NCI-H1930 (cell line): ENCODE measurements around the gene CHADL.
A peak's percentile ranks its signal among the peaks of the same experiment; 100 is the strongest.
"Not testable (repeated sequence)": the region's sequence is repeated elsewhere in the genome, so short reads cannot be mapped to it uniquely, and the experiment has no call there.

Source experiments
- DNase-seq, 2 experiments: peaks; one replicate each; lab custom pipeline; 2025; lab: John Stamatoyannopoulos, UW

CHADL gene

GRCh38 chr22:41240377-41241132, at the start of gene CHADL:
TSS of gene CHADL (minus strand) at chr22:41240931. CDS start at chr22:41240881, 50 bp downstream.
- no peak for DNase-seq

GRCh38 chr22:41289671-41290070, 48.9 kb upstream of the CHADL start:
- no peak for DNase-seq

DNA sequence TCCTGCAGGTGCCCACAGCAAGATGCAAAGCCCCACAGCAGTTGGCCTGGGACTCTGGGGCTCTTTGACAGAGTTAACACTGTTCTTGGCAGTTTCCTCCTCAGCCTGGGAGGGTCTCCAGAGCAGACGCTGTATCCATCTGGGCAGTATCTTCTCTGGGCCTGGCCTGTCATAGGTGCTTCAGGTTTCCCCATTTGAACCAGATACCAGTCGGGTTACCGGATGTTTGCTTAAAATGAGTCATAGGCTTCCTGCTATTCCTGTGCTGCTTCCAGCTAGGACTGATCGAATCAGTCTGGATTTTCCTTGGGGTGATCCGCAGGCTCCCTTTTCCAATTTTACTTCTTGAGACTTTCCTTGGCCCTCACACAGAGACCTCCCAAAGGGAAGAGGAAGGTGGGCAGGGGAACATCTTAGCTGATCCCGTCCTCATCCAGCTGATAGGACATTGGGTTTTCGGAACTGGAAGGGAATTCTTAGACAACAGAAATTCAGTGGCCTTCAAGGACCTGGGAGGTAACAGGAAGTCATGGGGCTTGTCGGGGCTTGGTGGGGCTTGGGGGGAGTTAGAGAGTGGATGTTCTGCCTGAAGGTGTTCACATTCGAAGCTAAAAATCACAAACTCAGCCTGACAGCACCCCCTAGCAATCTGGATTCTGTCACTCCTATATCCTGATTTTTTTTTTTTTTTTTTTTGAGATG, 47.7 kb upstream of the CHADL start:
- no peak for DNase-seq

DNA sequence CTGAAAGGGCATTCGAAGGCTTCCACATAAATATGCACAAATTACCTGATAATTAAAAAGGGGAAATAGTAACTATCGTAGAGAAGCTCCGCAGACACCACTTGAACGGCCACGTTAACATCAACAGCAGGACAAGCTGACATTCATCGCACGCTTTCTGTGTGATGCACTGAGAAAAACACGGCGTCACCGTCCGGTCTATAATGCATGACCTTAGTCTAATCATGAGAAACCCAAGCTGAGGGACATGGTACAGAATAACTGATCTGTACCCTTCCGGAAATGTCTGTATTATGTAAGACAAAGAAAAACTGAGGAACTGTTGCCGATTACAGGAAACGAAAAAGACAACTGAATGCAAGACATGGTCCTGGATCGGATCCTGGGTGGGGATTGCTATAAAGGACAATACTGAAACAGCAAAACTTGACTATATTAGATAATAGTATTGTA, 45.9 kb upstream of the CHADL start:
- DNase-seq: no peak

DNA sequence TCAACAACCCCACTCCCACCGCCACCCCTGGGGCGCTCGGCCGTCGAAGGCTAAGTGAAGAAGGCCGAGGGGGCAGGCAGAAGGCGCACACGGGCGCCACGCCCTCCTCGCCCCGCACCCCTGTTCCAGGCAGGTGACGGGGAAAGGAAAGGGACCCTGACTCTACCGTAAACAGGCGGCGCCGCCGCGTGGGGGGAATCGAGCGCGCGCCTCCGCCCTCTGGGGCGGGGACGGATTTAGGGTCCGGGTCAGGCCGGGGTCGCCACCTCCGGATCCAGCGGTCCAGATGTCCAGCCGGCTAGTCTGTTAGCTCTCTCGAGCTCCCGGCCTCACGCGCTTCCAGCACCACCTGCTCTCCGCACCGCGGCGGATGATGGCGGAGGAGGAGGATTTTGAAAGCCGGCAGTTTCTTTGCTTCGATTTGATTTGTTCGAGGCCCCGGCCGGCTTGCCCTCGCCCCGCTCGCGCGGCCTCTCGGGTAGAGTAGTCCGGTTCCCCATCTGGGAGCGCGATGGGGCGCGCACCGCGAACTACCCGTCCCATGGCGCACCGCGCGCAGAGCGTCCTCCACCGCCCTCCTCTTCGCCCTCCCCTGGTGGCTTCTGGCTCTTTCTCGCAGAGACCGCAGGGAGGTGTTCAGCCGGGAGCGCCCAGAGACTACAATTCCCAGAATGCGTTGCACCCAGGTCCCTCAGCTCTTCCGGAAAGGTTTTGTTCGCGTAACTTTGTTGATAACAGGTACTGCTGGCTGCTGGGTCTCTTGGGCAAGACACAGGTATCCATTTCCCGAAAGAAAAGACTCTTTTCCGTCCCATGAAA, 45.3 kb upstream of the CHADL start, which contains the start of gene RANGAP1:
RANGAP1 (minus strand) TSS at position 368 of the 819 bp plus-strand sequence. CDS start 5,143 bp downstream, outside the sequence.
- peak; percentile 97 to 98 for DNase-seq

DNA sequence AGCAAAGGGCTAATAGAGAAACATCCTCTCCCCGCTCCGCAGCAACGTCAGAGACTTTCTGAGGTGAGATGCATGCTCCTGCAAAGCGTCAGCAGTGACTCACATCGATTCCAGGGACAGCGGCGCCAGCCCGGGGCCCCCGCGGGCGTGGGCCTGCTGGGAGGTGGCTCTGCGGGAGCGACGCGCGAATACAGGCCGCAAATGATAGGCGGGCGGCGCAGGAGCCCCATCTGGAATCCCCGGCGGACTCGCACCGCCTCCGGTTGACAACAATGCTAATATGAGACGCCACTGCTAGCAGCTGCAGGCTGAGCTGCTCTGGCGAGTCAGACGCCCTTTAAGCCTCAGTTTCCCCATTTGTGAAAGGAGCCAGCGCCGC, 44.7 kb upstream of the CHADL start:
- peak; percentile 21 to 24 for DNase-seq

DNA sequence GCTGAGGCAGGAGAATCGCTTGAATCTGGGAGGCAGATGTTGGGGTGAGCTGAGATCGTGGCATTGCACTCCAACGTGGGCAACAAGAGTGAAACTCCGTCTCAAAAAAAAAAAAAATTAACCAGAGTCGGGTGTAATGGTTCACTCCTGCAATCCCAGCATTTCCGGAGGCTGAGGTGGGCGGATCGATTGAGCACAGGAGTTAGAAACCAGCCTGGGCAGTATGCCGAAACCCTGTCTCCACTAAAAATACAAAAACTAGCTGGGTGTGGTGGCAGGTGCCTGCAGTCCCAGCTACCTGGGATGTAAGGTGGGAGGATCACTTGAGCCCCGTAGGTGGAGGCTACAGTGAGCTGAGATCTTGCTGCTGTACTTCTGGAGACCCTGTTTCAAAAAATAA, 43.7 kb upstream of the CHADL start:
- no peak for DNase-seq

- DNase-seq: no peak
Observed at GRCh38 chr22:41280854-41281253, 40.1 kb upstream of the CHADL start.

GRCh38 chr22:41280065-41280464, 39.3 kb upstream of the CHADL start:
- no peak for DNase-seq

GRCh38 chr22:41274856-41275255, 34.1 kb upstream of the CHADL start:
- no peak for DNase-seq

GRCh38 chr22:41273128-41273527, 32.4 kb upstream of the CHADL start:
- DNase-seq: no peak

DNA sequence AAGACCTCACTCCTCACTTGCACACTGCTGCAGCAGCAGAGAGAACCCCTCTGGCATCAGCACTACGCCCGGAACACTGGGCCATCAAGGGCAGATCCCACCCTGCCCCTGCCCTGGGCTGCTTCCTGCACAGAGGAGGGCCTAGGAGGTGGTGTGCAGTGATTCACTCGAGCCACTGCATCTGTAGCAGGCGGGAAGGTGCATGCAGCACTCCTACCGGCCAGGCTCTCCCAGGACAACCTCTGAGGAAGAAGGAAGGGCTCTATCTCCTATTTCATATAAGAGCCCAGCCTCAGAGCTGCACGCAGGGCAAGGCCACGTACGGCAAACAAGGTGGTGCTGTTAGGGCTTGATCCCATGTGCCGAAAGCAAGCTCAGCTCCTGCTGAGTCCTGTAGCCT, 31.1 kb upstream of the CHADL start:
- no peak for DNase-seq

DNA sequence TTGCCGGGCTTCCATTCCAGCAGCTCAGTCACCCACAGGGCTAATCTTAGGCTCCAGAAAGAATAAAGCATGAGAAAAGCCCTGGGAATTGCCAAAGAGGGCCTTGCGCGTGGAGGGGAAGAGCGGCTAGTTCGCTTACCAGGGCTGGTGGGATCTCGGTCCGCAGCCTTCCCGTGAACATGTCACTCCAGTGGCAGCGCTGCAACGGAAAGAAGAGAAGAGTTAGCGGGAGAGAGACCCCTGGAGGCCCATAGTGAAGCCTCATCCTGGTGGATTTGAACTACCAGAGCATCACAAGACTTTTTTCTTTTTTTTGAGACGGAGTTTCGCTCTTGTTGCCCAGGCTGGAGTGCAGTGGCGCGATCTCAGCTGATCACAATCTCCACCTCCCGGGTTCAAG, 27.2 kb upstream of the CHADL start:
- DNase-seq: no peak

GRCh38 chr22:41264408-41264941, 23.7 kb upstream of the CHADL start:
- DNase-seq: no peak

GRCh38 chr22:41263704-41264103, 23.0 kb upstream of the CHADL start:
- no peak for DNase-seq

DNA sequence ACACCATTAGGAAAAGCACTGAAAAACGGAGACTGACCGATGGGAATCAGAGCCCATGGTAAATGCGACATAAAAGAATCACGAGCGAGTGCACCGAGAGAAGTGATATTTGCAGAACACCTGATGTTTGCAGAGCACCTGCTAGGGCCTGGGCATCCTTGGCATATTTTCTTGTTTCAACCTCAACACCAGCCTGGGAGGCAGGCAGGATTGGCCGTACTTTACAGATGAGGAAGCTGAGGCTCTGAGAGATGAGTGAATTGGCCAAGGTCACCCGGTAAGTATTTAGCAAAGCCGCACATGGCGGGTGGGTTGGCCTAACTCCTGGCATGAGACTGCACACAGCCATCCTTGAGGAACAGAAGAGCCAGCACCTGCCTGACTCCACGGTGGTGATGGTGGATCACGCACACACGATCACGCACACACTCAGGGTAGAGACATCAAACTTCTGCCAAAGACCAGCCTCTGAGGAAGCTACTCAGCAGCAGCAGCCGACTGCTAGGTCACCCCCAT, 21.6 kb upstream of the CHADL start:
- no peak for DNase-seq

DNA sequence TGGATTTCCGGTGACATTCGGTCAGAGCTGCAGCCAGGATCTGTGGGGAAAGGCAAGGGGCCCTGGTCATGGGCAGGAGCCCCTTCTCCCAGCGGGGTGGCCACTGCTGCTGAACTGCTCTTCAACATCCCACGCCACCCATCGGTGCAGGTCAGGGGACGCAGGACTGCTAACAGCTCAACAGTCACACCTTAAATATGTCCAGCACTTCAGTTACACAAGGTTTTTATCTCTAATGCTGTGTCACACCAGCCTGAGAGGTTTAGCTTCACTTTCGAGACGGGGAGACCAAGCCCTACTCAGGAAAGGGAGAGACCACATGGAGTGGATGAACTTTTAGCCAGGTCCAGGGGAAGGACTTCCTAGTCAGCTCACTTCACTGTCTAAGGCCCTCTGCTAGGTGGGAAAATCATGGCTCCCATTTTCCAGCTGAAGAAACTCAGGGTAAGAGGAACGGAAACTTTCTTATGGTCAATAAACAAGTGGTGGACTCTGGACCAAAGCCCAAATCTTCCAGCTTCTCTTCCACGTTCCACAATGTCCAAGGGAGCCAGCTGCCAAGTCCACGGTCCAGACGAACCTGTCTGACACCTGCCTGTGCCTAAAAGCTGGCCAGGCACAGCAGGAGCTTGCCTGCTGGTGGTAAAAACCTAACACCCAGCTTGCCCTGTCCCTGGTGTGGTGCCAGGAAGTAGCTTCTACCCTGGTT, 21.0 kb upstream of the CHADL start:
- no peak for DNase-seq

DNA sequence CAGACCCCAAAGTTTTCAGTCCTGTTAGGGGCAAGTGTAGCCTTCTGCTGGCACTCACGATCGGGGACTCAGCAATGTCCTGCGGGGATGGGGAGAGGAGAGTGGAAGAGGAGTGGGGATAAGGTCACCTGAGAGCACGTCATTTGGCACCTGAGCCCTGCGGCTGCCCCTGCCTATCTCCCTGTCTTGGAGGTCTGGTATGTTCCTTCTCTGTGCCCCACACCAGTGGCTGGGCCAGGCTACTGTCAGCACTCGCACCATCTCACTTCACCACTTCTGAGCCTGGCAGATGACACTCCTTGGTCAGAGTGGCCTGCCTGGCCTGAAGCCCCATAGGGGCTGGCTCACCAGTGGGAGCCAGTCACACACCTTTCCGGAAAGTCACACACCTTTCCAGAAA, 20.1 kb upstream of the CHADL start:
- DNase-seq: no peak

- not testable (repeated sequence) for DNase-seq
Observed at GRCh38 chr22:41259756-41260155, 19.0 kb upstream of the CHADL start.

DNA sequence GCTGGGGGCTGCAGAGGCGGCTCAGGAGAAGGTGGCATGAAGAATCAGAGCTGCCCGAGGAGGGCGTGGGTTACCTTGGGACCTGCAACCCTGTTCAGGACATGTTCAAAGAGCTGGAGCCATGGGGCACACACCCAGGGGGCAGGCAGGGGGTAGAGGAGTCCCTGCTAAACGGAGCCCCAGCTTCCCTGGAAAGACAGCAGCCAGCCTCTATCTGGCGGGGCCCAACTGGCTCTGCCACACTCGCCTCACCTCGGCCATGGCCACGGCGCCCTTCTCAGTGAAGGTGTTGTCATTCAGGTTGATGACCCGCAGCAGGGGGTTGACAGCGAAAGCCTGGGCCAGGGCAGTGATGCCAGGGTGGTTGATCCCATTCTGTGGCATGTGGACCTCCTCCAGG, 17.0 kb upstream of the CHADL start:
- no peak for DNase-seq
